ENCODE results near the gene SERPINB6.
"Not testable (repeated sequence)": the region's sequence is repeated elsewhere in the genome, so short reads cannot be mapped to it uniquely, and the experiment has no call there.

The SERPINB6 gene

DNA sequence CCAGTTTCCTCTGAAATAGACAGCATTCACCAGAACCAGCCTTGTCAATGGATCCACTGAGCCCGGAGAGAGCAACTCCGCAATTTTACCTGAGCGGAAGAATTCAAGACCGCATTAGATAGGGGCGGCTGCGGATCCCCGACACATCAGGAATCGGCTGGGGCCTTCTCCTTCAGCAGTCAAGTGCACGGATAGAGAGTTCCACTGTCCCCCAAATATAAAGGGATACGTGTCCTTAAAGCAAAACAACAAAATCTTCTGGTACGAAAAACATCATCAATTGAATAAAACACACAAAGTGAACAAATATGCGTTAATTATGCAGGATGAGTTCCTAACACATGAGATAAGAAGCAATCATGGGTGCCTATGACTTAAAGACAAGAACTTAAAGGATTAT, 18.3 kb downstream of the SERPINB6 start:
- DNase-seq: no peak

DNA sequence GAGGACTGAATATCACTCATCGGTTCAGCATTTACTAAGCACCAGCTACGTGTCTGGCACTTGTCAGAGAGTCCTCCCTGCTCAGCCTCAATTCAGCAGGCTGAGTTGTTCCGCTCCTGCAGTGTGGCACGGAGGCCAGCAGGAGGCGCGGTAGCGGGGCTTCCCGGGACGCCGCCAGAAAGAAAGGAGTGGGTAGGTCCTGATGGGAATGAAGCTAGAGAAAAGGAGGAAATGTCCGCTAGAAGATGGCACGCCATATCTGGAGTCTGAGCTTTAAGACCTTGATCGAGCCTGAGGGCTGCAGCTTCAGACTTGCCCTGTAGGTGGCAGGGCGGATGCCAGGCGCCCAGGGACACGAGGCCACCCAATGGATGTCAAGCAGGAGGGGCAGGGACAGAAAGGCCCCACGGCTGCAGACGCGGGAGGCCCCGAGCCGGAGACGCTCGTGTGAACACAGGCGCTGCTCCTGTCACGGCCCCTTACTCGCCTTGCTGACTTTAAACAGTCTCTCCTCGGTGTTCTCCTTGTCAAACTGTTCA, 18.7 kb downstream of the SERPINB6 start:
- DNase-seq: no peak

DNA sequence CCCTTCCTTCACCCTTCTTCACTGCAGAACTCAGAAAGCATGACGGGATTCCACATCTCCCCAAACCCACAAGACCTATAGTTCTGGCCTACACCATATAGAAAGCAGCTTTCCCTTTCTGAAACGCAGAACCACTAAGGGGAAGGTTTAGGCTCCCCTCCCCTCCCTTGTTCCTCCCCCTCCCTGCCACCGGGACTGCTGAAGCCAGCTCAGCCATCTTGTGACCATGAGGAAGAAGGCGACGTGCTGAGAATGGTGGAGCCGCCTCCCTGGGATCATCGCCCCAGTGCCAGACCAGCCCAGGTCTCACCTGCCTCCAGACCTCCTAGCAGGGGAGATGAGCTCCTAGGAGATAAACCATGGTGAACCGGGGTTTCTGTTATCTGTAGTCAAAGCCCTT, 19.6 kb downstream of the SERPINB6 start:
- no peak for DNase-seq

DNA sequence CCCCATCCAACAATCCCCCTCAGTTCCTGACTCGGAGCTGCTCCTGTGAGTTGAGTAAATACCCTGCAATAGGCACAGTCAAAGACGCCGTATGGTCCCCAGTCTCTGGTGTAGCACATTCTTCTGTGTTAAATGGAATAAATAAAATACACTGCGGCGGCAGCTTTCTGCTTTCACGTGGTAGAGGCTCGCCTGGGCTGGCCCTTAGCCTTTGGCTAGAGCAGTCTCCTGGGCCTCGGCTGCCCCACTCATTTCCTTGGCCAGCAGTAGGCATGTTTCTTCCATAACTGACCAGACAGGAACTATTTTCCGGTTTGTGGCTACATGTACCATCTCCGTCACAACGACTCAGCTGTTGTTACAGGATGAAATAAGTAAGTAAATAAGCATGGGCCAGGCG, 20.7 kb downstream of the SERPINB6 start:
- no peak for DNase-seq

DNA sequence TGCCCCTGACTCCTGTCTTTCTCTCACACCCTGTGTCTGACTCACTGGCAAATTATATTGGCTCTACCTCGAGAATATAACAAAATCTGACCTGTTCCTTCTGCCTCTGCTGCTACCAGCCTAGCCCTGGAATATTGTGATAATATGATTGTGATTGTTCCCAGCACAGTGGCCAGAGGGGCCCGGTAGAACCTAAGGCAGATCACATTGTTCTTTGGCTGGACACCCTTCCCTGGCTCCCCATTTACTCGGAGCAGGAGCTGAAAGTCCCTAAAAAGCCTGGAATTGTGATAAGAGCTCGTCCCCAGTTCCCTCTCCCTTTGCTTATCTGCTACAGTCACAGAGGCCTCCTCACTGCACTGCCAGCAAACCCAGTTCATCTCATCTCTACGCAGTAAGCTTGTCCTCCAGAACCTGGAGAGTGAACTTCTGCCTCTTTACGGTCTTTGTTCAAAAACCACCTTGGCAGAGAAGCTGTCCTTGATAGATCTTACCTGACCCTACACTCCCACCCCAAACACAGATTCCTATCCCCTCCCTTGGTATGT, 21.8 kb downstream of the SERPINB6 start:
- no peak for DNase-seq

DNA sequence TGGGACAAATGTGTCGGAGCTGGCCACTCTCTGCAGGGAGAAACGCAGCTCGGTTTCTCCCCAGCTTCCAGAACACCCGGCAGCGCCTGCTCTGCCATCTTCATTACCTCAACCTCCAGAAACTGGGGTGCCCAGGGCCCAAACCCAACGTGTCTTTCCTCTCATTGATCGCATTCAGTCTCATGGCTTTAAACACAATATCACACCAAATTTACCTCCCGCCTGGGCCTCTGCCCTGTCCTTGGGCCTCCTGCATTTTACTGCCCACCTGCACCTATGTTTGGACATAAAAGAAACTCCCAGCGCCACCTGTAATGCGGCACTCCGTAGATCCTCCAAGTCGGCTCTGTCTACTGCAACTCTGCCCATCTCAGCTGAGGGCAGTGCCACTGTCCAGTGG, 22.2 kb downstream of the SERPINB6 start:
- no peak for DNase-seq

DNA sequence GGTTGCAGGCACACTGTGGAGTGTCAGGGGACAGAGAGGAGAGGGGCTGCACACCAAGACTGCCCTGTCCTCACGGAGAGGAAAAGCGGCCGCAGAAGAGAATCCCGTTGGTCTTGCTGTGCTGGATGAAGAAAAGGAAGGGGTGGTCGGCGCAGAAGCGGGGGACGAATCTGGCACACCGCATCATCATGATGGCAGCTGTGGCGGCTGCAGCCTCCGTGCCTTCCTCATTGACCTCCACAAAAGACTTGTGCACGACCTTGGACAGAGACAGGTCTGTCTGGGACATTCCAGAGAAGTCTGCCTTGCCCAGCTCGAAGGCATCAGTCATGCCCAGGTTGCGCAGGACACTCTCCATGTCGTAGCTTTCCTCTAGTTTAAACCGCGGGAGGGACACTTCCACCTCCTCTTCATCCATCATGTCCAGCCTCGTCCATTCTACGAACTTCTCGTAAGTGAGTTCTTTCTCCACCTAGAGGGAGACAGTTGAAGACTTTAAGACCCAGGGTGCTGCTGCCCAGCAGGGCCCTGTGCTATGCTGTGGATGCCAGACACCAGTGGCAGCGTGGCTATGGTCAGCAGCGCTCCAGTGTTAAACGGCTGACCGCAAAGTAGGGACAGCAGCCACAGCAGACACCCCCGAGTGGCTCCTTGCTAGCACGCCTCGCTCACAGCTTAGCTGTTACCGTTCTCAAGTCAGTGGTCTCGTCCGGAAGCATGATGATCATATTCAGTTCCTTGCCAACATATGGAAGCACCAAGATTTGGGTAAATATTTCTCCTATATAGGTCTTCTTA, 22.9 kb downstream of the SERPINB6 start:
- no peak for DNase-seq

DNA sequence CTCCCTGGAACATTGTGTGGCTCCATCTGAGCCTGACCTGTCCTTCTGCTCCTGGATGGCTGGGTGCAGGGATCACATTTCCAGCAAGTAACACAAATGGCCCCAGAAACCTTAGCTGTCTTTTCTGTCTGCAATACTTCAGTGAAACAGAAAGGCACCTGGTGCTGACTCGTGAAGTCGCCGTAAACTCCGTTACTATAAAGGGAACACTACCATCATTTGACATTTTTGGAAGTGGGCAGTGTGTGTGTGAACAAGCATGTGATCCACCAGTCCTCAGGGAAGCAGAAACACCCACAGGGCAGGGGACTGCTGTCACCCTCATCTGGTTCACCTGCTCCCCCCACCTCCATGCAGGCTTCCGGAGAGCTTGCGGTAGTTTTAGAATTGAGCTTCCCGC, 23.9 kb downstream of the SERPINB6 start:
- DNase-seq: no peak

DNA sequence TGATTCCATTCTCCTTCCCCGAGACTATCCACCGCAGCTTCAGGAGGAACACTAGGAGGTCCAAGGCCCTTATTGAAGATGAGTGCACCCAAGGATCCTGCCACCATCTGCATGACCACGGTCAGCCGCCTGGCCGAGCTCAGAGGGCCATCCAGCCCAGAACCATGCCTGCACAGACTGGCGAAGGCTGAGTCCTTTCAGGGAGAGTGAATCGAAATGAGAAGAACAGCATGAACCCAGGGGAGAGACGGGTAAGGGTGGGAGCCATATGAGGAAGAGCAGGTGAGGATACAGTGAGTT, 26.3 kb downstream of the SERPINB6 start:
- DNase-seq: no peak

DNA sequence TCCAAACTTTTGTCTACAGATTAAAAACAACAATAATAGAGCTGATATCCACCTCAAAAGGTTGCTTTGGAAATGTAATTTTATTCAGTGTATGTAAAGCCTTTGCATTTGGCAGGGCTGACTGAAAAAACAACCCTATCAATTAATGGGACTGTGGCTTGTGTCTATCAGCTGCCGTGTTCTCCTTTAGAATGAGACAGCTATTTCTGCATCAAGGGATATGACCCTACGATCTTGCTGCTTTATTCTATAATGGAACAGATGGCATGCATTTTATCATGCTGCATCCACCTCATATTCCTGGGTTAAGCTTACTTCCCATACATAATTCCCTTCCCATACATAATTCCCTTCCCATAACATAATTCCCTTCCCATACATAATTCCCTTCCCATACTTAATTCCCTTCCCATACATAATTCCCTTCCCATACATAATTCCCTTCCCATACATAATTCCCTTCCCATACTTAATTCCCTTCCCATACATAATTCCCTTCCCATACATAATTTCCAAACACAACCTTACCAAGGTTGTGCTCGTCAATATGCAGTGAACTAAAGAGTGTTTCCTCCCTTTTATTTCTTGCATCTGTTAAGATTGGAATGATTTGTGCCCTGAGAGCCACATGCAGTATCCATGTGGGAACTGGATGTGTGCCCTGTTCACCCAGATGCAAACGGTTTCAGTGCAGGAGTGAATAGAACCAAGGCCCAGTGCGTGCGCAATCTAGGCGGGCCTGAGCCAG, 26.8 kb downstream of the SERPINB6 start:
- peak; percentile 42 for DNase-seq

DNA sequence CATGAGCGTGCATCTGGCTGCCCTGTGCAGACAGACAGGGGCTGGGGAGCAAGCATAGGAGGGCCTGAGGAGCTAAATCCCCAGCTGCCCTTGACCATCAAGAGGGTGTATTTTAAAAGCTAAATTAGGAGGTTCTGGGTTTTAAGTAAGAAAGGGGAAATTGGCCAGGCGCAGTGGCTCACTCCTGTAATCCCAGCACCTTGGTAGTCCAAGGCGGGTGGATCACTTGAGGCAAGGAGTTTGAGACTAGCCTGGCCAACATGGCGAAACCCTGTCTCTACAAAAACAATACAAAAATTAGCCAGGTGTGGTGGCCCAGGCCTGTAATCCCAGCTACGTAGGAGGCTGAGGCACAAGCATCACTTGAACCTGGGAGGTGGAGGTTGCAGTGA, 27.8 kb downstream of the SERPINB6 start:
- DNase-seq: no peak

DNA sequence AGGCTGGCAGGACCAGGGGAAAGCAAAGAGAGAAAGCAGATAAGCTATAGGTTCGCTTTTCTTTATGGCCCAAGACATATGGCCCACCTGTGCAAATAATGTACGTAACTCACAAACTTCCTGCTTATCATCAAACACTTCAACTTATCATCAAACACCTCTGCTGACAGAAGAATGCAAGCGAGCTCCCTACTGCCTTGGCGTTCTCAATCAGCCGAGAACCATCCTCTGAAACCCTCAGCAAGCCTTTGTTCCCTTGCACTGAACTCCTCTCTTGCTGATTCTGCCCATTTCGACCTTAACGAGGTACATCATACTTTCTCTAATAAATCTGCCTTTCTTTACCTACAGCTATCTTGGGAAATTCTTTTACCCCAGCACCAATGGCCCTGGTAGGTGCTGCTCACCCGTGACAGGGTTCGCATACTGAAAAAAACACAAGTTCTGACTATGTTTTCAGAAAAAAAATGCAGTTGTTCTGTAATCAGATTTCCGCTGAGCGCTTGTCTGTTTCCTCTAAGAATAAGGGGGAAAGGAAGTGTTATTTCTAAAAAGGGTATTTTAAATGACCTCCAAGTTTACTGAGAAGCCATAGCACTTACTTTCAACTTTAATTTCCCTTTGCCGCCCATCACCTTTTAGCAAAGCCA, 28.3 kb downstream of the SERPINB6 start:
- DNase-seq: no peak

DNA sequence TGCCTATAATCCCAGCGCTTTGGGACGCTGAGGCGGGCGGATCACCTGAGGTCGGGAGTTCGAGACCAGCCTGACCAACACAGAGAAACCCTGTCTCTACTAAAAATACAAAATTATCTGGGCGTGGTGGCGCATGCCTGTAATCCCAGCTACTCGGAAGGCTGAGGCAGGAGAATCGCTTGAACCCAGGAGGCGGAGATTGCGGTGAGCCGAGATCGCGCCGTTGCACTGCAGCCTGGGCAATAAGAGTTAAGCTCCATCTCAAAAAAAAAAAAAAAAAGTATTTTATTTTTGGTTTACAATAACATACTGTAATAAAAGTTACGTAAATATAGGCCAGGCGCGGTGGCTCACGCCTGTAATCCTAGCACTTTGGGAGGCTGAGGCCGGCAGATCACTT, 29.3 kb downstream of the SERPINB6 start:
- DNase-seq: not testable (repeated sequence)

DNA sequence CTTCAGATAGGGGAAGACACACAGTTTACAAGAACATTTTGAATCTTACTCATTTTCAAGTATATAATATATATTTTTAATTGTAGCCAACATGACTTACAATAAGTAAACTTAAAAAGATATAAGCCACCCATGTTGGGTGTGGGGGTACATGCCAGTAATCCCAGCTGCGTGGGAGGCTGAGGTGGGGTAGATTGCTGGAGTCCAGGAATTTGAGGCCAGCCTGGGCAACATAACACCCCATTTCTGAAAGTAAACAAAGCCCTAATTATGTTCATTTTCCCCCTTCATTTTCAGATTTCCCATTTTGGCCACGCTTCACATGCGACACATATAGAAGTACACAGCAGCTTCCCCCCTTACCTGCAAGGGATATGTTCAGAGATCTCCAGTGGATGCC, 30.5 kb downstream of the SERPINB6 start:
- DNase-seq: no peak

DNA sequence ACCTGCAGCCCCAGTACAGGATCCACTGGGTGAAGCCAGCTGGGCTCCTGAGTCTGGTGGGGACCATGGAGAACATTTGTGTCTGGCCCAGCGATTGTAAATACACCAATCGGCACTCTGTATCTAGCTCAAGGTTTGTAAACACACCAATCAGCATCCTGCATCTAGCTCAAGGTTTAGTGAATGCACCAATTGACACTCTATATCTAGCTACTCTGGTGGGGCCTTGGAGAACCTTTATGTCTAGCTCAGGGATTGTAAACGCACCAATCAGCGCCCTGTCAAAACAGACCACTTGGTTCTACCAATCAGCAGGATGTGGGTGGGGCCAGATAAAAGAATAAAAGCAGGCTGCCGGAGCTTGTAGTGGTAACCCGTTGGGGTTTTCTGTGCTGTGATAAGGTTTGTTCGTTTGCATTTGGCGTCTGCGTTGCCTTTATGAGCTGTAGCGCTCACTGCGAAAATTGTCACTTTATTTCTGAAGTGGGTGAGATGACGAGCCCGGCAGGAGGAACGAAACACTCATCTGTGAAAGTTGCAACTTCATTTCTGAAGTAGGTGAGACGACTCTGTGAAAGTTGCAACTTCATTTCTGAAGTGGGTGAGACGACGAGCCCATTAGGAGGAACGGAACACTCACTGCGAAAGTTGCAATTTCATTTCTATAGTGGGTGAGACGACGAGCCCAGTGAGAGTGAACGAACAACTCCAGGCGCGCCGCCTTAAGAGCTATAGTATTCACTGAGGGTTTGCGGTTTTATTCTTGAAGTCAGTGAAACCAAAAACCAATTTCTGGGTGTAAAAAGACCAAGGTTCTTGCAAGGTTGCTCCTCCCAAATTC, 31.1 kb downstream of the SERPINB6 start:
- no peak for DNase-seq

DNA sequence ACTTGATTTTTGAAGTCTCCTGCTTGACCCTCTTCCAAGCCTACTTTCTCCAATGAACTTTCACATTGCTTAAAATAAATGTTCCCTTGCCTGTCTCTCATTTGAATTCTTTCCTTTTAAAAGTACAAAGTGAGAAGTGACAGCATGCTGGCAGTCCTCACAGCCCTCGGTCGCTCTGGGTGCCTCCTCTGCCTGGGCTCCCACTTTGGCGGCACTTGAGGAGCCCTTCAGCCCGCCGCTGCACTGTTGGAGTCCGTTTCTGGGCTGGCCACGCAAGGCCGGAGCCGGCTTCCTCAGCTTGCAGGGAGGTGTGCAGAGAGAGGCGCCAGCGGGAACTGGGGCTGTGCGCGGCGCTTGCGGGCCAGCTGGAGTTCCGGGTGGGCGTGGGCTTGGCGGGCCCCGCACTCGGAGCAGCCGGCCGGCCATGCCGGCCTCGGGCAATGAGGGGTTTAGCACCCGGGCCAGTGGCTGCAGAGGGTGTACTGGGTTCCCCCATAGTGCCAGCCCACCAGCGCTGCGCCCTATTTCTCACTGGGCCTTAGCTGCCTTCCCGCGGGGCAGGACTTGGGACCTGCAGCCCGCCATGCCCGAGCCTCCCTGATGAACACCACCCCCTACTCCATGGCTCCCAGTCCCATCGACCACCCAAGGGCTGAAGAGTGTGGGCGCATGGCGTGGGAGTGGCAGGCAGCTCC, 31.9 kb downstream of the SERPINB6 start:
- no peak for DNase-seq

DNA sequence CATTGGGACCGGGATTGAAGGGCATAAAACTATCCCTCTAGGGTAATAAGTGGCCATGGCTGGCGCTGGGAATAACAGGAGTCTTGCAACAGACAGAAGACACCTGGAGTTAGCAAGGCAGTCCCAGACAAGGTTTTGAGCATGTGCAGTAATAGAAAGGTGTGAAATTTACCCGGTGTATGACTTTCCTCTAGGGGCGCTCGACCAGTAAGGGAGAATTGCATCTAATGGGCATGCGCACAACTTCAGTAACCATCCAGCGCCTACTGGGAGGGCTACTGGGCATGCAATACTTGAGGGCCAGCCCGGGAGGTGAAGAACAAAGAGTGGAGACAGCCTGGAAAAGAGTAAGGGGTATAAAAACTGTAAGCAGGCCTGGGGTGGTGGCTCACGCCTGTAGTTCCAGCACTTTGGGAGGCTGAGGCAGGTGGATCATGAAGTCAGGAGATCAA, 32.7 kb downstream of the SERPINB6 start:
- no peak for DNase-seq

DNA sequence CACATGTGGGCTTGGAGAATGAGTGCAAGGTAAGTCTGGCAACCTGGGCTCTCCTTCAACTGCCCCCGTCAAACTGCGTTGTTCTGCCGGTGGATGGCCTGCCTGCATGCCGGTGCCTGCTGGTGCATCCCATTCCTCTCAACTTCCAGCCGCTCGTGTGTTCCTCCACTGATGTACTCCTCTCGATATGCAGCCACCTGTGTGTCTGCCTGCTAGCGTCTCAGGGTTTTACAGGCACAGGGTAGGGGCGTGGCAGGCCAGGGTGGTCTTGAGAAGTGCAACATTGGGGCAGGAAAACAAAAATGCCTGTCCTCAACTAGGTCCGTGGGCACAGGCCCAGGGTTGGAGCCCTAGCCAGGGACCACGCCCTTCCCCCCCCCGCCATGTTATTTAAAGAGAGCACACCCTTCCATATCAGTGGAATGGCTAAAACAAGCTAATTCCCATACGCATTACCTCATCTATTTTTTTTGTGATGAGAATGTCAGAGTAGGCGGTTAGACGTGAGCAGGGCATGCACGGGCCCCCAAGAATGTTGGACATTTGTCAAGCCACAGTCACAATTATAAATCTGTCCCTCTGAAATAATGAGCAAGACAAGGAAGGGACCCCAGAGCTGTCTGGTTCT, 33.2 kb downstream of the SERPINB6 start:
- no peak for DNase-seq

DNA sequence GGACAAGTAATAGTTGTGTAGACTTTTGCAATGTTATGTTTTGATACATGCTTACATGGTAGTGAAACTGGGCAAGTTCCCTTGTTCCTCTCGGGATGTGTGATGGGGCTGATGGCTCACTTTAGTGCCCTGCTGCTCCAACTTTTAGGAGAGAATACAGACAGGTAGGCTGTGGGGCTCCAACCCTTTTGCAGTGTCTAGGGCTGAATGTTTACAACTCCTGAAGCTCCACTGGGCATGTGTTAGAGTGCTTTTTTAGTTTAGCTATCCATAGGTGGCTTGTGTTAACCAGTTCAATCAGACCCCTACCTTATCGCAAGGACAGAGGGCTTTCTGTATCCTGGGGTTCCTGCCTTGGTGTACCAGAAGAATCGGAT, 33.8 kb downstream of the SERPINB6 start:
- DNase-seq: no peak

DNA sequence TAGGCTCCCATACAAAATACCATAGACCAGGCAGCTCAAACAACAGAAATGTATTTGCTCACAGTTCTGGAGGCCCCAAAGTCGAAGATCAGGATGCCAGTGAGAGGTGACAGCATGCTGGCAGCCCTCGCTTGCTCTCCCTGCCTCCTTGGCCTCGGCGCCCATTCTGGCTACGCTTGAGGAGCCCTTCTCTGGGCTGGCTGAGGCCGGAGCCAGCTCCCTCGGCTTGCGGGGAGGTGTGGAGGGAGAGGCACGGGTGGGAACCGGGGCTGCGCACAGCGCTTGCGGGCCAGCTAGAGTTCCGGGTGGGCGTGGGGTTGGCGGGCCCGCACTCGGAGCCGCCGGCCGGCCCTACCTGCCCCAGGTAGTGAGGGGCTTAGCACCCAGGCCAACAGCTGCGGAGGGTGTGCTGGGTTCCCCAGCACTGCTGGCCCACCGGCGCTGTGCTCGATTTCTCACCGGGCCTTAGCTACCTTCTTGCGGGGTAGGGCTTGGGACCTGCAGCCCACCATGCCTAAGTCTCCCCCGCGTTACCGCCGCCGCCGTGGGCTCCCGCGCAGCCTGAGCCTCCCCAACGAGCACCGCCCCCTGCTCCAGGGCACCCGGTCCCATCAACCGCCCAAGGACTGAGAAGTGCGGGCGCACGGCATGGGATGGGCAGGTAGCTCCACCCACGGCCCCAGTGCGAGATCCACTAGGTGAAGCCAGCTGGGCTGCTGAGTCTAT, 35.6 kb downstream of the SERPINB6 start:
- no peak for DNase-seq

DNA sequence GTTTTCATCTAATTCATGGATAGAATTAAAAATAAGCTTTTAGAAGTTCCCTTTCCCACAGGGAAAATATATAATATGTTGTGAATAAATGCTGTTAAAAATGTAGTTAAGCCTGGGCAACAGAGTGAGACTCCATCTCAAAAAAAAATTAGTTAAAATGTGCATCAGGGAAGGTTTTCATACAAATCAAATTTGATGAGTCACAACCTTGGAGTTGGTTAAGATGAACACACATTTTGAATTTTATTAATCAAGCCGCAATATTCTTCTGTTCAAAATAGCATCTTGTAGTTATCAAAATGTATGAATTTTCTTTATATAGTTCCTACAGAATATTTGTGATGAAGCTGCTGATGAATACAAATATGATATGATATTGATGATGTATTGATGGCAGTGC, 37.3 kb downstream of the SERPINB6 start:
- no peak for DNase-seq
